ENCODE results near the gene IRX2. TPM values are rescaled to one million over a fixed set of nuclear protein-coding genes. Genes with fewer than 3 reads are reported as not detected.

The IRX2 gene
- total and polyA plus RNA-seq, 2 of the 8 experiments (the other 6 are each of a cell fraction or from before 2014, with no cell fraction given) = 23.4 to 40.4 TPM

DNA sequence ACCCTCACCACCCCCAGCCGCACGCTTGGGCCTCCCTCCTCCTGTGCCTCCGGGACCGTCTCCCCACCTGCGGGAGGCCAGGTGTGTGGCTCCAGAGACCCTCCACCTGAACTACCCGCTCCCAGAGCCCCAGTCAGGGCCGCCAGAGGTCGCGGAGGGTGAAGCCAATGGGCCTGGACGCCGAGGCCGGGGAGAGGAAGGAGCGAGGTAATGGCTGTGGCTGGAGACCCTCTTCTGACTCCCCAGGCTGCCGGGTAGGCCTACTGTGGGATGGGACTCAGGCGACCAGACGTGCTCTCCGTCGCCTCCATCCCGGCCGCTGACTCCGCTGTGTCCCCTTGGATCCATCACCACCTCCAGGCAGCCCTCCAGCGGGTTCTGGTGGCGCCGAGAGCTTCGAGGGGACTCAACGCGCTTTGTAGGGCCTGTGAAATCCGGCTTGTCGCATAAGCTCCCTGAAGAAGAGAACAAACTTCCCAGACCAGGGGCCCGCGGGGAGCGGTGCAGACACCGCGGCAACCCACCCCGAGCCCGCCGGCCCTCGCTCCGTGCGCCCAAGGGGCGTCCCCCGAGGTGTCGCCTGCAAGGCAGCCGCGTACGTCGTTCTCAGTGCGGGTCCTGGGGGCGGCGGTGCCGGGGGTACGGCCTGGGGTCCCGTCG is 12.6 kb downstream of the IRX2 start:
- TF ChIP-seq KDM4A (IDR thresholded peaks at IDR 0.05; ENCODE audit: low read depth, low read length, severe bottlenecking) = peak; percentile 65
- no peak for TF ChIP-seq CHD2 (IDR thresholded peaks at IDR 0.05; ENCODE audit: low read length)
- peak; percentile 75 for TF ChIP-seq RNF2 (IDR thresholded peaks at IDR 0.05; ENCODE audit: borderline replicate concordance, low read depth, low read length, missing control alignments, poor library complexity, severe bottlenecking)
- TF ChIP-seq SUZ12 (IDR thresholded peaks at IDR 0.05; ENCODE audit: low read length) = peak; percentile 78; the same call in 1 of the 2 replicates
- no peak for FAIRE-seq
- H3K23ac ChIP-seq (ENCODE audit: insufficient read length) = no peak overlapping the region
- peak overlapping the region; percentile 14 for H4K8ac ChIP-seq (ENCODE audit: extremely low read depth, insufficient read depth, low read length)
- no peak overlapping the region for H3K4ac ChIP-seq (replicated peaks; ENCODE audit: insufficient read length, low read depth, low read length)
- H3K79me2 ChIP-seq (ENCODE audit: control insufficient read depth in 1 of 2, insufficient read depth in 2 of 2, low read length in 2 of 2) = 0 out of 4 replicates have a peak, but pooled peaks cover 0 to 2% of the 10 kb centered on the region in 2 experiments
- H2BK12ac ChIP-seq (ENCODE audit: low read depth, low read length) = peak overlapping the region; percentile 75; the same call in 1 of the 2 replicates
- H3K27ac ChIP-seq (ENCODE audit: low read depth, low read length) = no peak overlapping the region
- no peak overlapping the region for H4K5ac ChIP-seq (ENCODE audit: insufficient read length, low read depth, low read length)
- CTCF ChIA-PET (ENCODE audit: partially characterized antibody) = interaction anchor here (0.6 to 1.3 kb wide), 2 partner anchors 50 to 508 kb away, joined by 3 read pairs; no protein-coding TSS in a partner anchor
- H3K23me2 ChIP-seq (ENCODE audit: low read depth, low read length) = peaks cover 8% of the 10 kb centered on the region; the same call in 1 of the 2 replicates
- peak overlapping the region; percentile 38 to 62 (median 40) for H3K4me3 ChIP-seq (ENCODE audit: extremely low read depth in 1 of 4, insufficient read depth in 2 of 4, low read depth in 3 of 4, low read length in 4 of 4)
- POLR2A ChIA-PET (ENCODE audit: partially characterized antibody) = interaction anchor here (1.4 to 4.0 kb wide), 2 partner anchors 13 to 17 kb away, joined by 6 to 64 read pairs; partner anchors contain the start of gene IRX2
- no peak overlapping the region for H3K9ac ChIP-seq (replicated peaks in 1 of 4; ENCODE audit: extremely low read depth in 1 of 4, low read depth in 3 of 4, low read length in 3 of 4)
- peak overlapping the region; percentile 12 for H4K91ac ChIP-seq (replicated peaks; ENCODE audit: insufficient read length, low read length)
- H3K4me1 ChIP-seq (replicated peaks in 1 of 4; ENCODE audit: control insufficient read depth in 3 of 4, insufficient read depth in 4 of 4, low read length in 3 of 4) = peaks cover 3 to 28% (median 12%) of the 10 kb centered on the region in 4 experiments
- peaks cover 31 to 69% (median 61%) of the 10 kb centered on the region in 4 experiments for H3K27me3 ChIP-seq (replicated peaks in 1 of 4; ENCODE audit: control insufficient read depth in 3 of 4, extremely low read depth in 1 of 4, insufficient read depth in 3 of 4, low read length in 3 of 4)
- H2BK5ac ChIP-seq (ENCODE audit: low read depth, low read length) = no peak overlapping the region
- H3K4me2 ChIP-seq (ENCODE audit: insufficient read depth in 1 of 2, low read depth in 2 of 2, low read length in 2 of 2) = peak overlapping the region; percentile 78 to 79
- no peaks in the 10 kb centered on the region for H3K79me1 ChIP-seq (ENCODE audit: low read depth, low read length)
- H4K20me1 ChIP-seq (replicated peaks in 1 of 2; ENCODE audit: control insufficient read depth in 1 of 2, insufficient read depth in 2 of 2, low read length in 2 of 2) = peaks cover 8 to 13% of the 10 kb centered on the region in 2 experiments
- H2AFZ ChIP-seq (ENCODE audit: low read length) = peak overlapping the region; percentile 46; the same call in 1 of the 2 replicates
- 3% methylated on average over 41 of the region's 54 CpGs; no CpG with 5 or more reads in 1 of the 2 experiments for WGBS, 2 experiments (ENCODE audit: extremely low coverage in 1 of 2, insufficient coverage in 1 of 2, insufficient read length in 1 of 2, insufficient replicate concordance in 2 of 2, low coverage in 1 of 2, low lambda C conversion rate in 2 of 2, missing lambda C conversion rate in 1 of 2)
- H3K56ac ChIP-seq (replicated peaks; ENCODE audit: insufficient read length, low read depth, low read length) = no peak overlapping the region
- peaks cover 0 to 6% (median under 1%) of the 10 kb centered on the region in 4 experiments; a peak in 2 of 8 replicates for H3K36me3 ChIP-seq (ENCODE audit: control insufficient read depth in 2 of 4, insufficient read depth in 4 of 4, low read length in 3 of 4)
- peak overlapping the region; percentile 48; the same call in 1 of the 2 replicates for H2BK20ac ChIP-seq (ENCODE audit: low read length)
- H2AK5ac ChIP-seq (ENCODE audit: low read depth, low read length) = no peak overlapping the region
- no peaks in the 10 kb centered on the region for H3K9me3 ChIP-seq (ENCODE audit: insufficient read depth in 2 of 2, low read depth in 1 of 2, low read length in 1 of 2)
- no peak for DNase-seq (ENCODE audit: low read depth in 1 of 2, low spot score in 2 of 2)
- no peak overlapping the region for H2BK120ac ChIP-seq (replicated peaks; ENCODE audit: low read depth, low read length)
- no peak overlapping the region for H2BK15ac ChIP-seq (ENCODE audit: low read length)
- peak overlapping the region; percentile 60 for H3K18ac ChIP-seq (ENCODE audit: extremely low read depth, low read length)
- no peak overlapping the region for H3K14ac ChIP-seq (ENCODE audit: insufficient read length)
